ENCODE measurements around the gene RNF151.

The RNF151 gene

GRCh38 chr16:1999866-2000514, 33.3 kb downstream of the RNF151 start:
- ChIA-PET CTCF (no interaction called here), POLR2A (interaction anchor here (1.7 kb wide), 1 partner anchor 9 kb away, joined by 6 read pairs; no protein-coding TSS in a partner anchor)
- no peak for TF ChIP-seq PKNOX1 (IDR thresholded peaks at IDR 0.05)
- DNase-seq (ENCODE audit: extremely low spot score), result no peak

GRCh38 chr16:2001035-2001434, 34.4 kb downstream of the RNF151 start:
- ChIA-PET POLR2A (interaction anchor here (1.4 kb wide), 1 partner anchor 36 kb away, joined by 3 read pairs; the partner anchor contains the start of gene RPS2), CTCF (no interaction called here)
- TF ChIP-seq FOXA1 (IDR thresholded peaks at IDR 0.05) (no peak), HDGF (IDR thresholded peaks at IDR 0.05; ENCODE audit: borderline replicate concordance) (no peak), FOXM1 (IDR thresholded peaks at IDR 0.05; ENCODE audit: borderline replicate concordance) (no peak), CTBP1 (IDR thresholded peaks at IDR 0.05; ENCODE audit: borderline replicate concordance) (no peak), SUZ12 (IDR thresholded peaks at IDR 0.05) (no peak), TARDBP (IDR thresholded peaks at IDR 0.05) (no peak), LEF1 (IDR thresholded peaks at IDR 0.05; ENCODE audit: borderline replicate concordance) (no peak), SP1 (IDR thresholded peaks at IDR 0.05) (no peak), PKNOX1 (IDR thresholded peaks at IDR 0.05) (no peak), FOXK2 (IDR thresholded peaks at IDR 0.05) (no peak), NFRKB (IDR thresholded peaks at IDR 0.05) (no peak), ZNF384 (IDR thresholded peaks at IDR 0.05) (no peak), L3MBTL2 (conservative IDR thresholded peaks at IDR 0.05) (no peak), ELF4 (IDR thresholded peaks at IDR 0.05) (no peak), ARNT (IDR thresholded peaks at IDR 0.05) (no peak), BHLHE40 (IDR thresholded peaks at IDR 0.05; ENCODE audit: borderline replicate concordance) (no peak)
- DNase-seq (ENCODE audit: extremely low spot score), result no peak

GRCh38 chr16:2001456-2002355, 35.0 kb downstream of the RNF151 start:
- TF ChIP-seq ZNF384 (IDR thresholded peaks at IDR 0.05) (no peak), CTBP1 (IDR thresholded peaks at IDR 0.05; ENCODE audit: borderline replicate concordance) (no peak), LEF1 (IDR thresholded peaks at IDR 0.05; ENCODE audit: borderline replicate concordance) (no peak), HDGF (IDR thresholded peaks at IDR 0.05; ENCODE audit: borderline replicate concordance) (no peak), ARNT (IDR thresholded peaks at IDR 0.05) (no peak), SUZ12 (IDR thresholded peaks at IDR 0.05) (no peak), SP1 (IDR thresholded peaks at IDR 0.05) (no peak), NFRKB (IDR thresholded peaks at IDR 0.05) (no peak), PKNOX1 (IDR thresholded peaks at IDR 0.05) (no peak), FOXA1 (IDR thresholded peaks at IDR 0.05) (no peak), TARDBP (IDR thresholded peaks at IDR 0.05) (no peak), ELF4 (IDR thresholded peaks at IDR 0.05) (no peak), L3MBTL2 (conservative IDR thresholded peaks at IDR 0.05) (no peak), BHLHE40 (IDR thresholded peaks at IDR 0.05; ENCODE audit: borderline replicate concordance) (no peak), FOXM1 (IDR thresholded peaks at IDR 0.05; ENCODE audit: borderline replicate concordance) (no peak), FOXK2 (IDR thresholded peaks at IDR 0.05) (no peak)
- no peak for DNase-seq (ENCODE audit: extremely low spot score)
- ChIA-PET CTCF (no interaction called here), POLR2A (interaction anchor here (1.4 kb wide), 1 partner anchor 37 kb away, joined by 3 read pairs; the partner anchor contains the start of gene RPS2)

- TF ChIP-seq LEF1 (IDR thresholded peaks at IDR 0.05; ENCODE audit: borderline replicate concordance) (no peak), CTBP1 (IDR thresholded peaks at IDR 0.05; ENCODE audit: borderline replicate concordance) (no peak), TARDBP (IDR thresholded peaks at IDR 0.05) (no peak), NFRKB (IDR thresholded peaks at IDR 0.05) (no peak), FOXK2 (IDR thresholded peaks at IDR 0.05) (no peak), FOXM1 (IDR thresholded peaks at IDR 0.05; ENCODE audit: borderline replicate concordance) (no peak), SUZ12 (IDR thresholded peaks at IDR 0.05) (no peak), SP1 (IDR thresholded peaks at IDR 0.05) (no peak), ARNT (IDR thresholded peaks at IDR 0.05) (no peak), FOXA1 (IDR thresholded peaks at IDR 0.05) (no peak), ZNF384 (IDR thresholded peaks at IDR 0.05) (no peak), L3MBTL2 (conservative IDR thresholded peaks at IDR 0.05) (no peak), PKNOX1 (IDR thresholded peaks at IDR 0.05) (no peak), HDGF (IDR thresholded peaks at IDR 0.05; ENCODE audit: borderline replicate concordance) (no peak), BHLHE40 (IDR thresholded peaks at IDR 0.05; ENCODE audit: borderline replicate concordance) (no peak), ELF4 (IDR thresholded peaks at IDR 0.05) (no peak)
- no peak for DNase-seq (ENCODE audit: extremely low spot score)
- ChIA-PET POLR2A (interaction anchor here (1.2 to 1.4 kb wide), 3 partner anchors 19 to 45 kb away, joined by 3 to 4 read pairs (median 4); partner anchors contain the start of genes GFER, NTHL1, RPS2 and TSC2), CTCF (no interaction called here)
These were observed 36.0 kb downstream of the RNF151 start for GRCh38 chr16:2002406-2003230.

All from HEK293T (cell line).